ENCODE data around the gene TLN1.

TLN1 gene

GRCh38 chr9:35763181-35763580 is 31.2 kb upstream of the TLN1 start:
- H3K4me3 ChIP-seq (replicated peaks; ENCODE audit: low read depth, low read length): no peak overlapping the region
- no peak for DNase-seq (ENCODE audit: low read depth)
- TF ChIP-seq CTCF (IDR thresholded peaks at IDR 0.05; ENCODE audit: low read length, missing control alignments): no peak

GRCh38 chr9:35760651-35761050 is 28.7 kb upstream of the TLN1 start:
- no peak for TF ChIP-seq CTCF (IDR thresholded peaks at IDR 0.05; ENCODE audit: low read length, missing control alignments)
- H3K4me3 ChIP-seq (replicated peaks; ENCODE audit: low read depth, low read length): no peak overlapping the region
- DNase-seq (ENCODE audit: low read depth): peak; percentile 86

- no peak overlapping the region for H3K4me3 ChIP-seq (replicated peaks; ENCODE audit: low read depth, low read length)
- DNase-seq (ENCODE audit: low read depth): no peak
- TF ChIP-seq CTCF (IDR thresholded peaks at IDR 0.05; ENCODE audit: low read length, missing control alignments): no peak
Measured at GRCh38 chr9:35759795-35760194, 27.8 kb upstream of the TLN1 start.

GRCh38 chr9:35758475-35759050 is 26.6 kb upstream of the TLN1 start:
- peak; percentile 71 for DNase-seq (ENCODE audit: low read depth)
- no peak for TF ChIP-seq CTCF (IDR thresholded peaks at IDR 0.05; ENCODE audit: low read length, missing control alignments)
- H3K4me3 ChIP-seq (replicated peaks; ENCODE audit: low read depth, low read length): no peak overlapping the region

GRCh38 chr9:35757892-35758275 is 25.9 kb upstream of the TLN1 start:
- H3K4me3 ChIP-seq (replicated peaks; ENCODE audit: low read depth, low read length): no peak overlapping the region
- DNase-seq (ENCODE audit: low read depth): no peak
- TF ChIP-seq CTCF (IDR thresholded peaks at IDR 0.05; ENCODE audit: low read length, missing control alignments): no peak

GRCh38 chr9:35757226-35757891 is 25.4 kb upstream of the TLN1 start:
- TF ChIP-seq CTCF (IDR thresholded peaks at IDR 0.05; ENCODE audit: low read length, missing control alignments): no peak
- no peak overlapping the region for H3K4me3 ChIP-seq (replicated peaks; ENCODE audit: low read depth, low read length)
- no peak for DNase-seq (ENCODE audit: low read depth)

Measured in fibroblast of pulmonary artery (primary cell).